Measurements from ENCODE around the gene RALGAPA2.

DNA sequence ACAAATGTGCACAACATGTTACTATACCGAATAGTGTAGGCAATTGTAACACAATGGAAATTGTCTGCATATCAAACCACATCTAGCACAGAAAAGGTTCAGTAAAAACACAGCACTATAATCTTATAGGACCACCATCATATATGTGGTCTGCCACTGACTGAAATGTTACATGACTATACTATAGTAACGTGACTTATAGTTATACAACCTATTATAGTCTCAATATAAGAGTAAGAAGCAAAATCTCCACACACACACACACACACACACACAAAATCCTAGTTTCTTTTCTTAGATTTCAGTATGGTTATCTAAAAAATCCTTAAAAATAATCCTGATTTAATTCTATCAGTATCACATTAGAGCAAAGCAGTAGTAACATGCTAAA, 164.6 kb downstream of the RALGAPA2 start:
- TF ChIP-seq, protein P1, sequence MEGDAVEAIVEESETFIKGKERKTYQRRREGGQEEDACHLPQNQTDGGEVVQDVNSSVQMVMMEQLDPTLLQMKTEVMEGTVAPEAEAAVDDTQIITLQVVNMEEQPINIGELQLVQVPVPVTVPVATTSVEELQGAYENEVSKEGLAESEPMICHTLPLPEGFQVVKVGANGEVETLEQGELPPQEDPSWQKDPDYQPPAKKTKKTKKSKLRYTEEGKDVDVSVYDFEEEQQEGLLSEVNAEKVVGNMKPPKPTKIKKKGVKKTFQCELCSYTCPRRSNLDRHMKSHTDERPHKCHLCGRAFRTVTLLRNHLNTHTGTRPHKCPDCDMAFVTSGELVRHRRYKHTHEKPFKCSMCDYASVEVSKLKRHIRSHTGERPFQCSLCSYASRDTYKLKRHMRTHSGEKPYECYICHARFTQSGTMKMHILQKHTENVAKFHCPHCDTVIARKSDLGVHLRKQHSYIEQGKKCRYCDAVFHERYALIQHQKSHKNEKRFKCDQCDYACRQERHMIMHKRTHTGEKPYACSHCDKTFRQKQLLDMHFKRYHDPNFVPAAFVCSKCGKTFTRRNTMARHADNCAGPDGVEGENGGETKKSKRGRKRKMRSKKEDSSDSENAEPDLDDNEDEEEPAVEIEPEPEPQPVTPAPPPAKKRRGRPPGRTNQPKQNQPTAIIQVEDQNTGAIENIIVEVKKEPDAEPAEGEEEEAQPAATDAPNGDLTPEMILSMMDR (IDR thresholded peaks at IDR 0.05): no peak
- TF ChIP-seq ZNF416 (CRISPR knock-in tag; IDR thresholded peaks at IDR 0.05) (no peak), MLX (CRISPR knock-in tag; IDR thresholded peaks at IDR 0.05) (no peak), PRDM15 (CRISPR knock-in tag; IDR thresholded peaks at IDR 0.05) (no peak)
- TF ChIP-seq, protein P2, sequence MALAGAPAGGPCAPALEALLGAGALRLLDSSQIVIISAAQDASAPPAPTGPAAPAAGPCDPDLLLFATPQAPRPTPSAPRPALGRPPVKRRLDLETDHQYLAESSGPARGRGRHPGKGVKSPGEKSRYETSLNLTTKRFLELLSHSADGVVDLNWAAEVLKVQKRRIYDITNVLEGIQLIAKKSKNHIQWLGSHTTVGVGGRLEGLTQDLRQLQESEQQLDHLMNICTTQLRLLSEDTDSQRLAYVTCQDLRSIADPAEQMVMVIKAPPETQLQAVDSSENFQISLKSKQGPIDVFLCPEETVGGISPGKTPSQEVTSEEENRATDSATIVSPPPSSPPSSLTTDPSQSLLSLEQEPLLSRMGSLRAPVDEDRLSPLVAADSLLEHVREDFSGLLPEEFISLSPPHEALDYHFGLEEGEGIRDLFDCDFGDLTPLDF (CRISPR knock-in tag; IDR thresholded peaks at IDR 0.05): no peak
- TF ChIP-seq, protein P3, sequence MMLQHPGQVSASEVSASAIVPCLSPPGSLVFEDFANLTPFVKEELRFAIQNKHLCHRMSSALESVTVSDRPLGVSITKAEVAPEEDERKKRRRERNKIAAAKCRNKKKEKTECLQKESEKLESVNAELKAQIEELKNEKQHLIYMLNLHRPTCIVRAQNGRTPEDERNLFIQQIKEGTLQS (CRISPR knock-in tag; conservative IDR thresholded peaks at IDR 0.05): no peak
